GM23248 (cell line): ENCODE data around the gene RIPPLY3.

ENCODE experiments used
- EZH2 ChIP-seq: fragments of 200-600 bp; sonication (generic); IDR thresholded peaks from 2 replicates; pipeline ENCODE4 v1.6.1; 2018; ENCODE audit warnings: antibody characterized with exemption, mild to moderate bottlenecking; ENCODE audit not compliant: insufficient read depth, poor library complexity, severe bottlenecking
- EZH2phosphoT487 ChIP-seq: fragments of 200-600 bp; sonication (generic); IDR thresholded peaks from 2 replicates; pipeline ENCODE4 v1.6.1; 2018; ENCODE audit warnings: antibody characterized with exemption, moderate library complexity, mild to moderate bottlenecking, low read depth; ENCODE audit not compliant: insufficient read depth

DNA sequence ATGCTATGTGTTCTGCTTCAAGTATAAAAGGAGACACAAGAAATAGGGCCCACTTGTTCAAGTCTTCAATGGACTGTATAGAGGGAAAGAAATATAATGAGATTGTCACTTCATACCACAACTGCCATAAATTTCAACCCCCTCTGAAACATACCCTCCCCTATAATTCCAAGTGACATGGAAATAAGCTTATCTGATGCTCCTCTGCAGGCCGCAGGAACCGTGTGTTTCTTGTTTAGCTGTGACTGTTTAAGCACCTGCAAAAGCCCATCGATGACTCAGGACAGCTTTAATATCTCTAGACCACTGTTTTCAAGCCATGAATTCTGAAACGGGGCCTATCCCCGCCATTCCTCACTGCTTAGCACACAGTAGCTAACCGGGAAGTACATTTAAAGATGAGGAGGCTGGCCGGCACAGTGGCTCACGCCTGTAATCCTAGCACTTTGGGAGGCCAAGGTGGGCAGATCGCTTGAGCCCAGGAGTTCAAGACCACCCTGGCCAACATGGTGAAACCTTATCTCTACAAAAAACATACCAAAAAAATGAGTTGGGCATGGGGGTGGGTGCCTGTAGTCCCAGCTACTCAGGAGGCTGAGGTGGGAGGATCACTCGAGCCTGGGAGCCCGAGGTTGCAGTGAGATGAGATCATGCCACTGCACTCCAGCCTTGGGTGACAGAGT is 44.3 kb upstream of the RIPPLY3 start:
- no peak for TF ChIP-seq EZH2phosphoT487
- TF ChIP-seq EZH2 = no peak
